Prostate gland (tissue), 2 donors: ENCODE data around the gene SPATA1. TPM values are rescaled to one million over a fixed set of nuclear protein-coding genes. Genes with fewer than 3 reads are reported as not detected.

Experiments used
- DNase-seq: peaks from one replicate; pipeline ENCODE4 v3.0.0-alpha.2; 2019; ENCODE audit warnings: low spot score
- H3K27ac ChIP-seq, 2 donors: fragments of 200-600 bp; sonication (generic); 2 replicates each; pipeline ENCODE4 v1.5.1; 2017 to 2019
- H3K27me3 ChIP-seq: fragments of 200-600 bp; sonication (generic); replicated peaks from 2 replicates; pipeline ENCODE4 v1.5.1; 2019; ENCODE audit not compliant: insufficient read depth
- H3K36me3 ChIP-seq, 2 donors: fragments of 200-600 bp; sonication (generic); 1 replicate in 1 of 2; 2 replicates in 1 of 2; pipeline versions ENCODE4 v1.5.1 to v1.8.1; 2017 to 2019
- H3K4me1 ChIP-seq: fragments of 200-600 bp; sonication (generic); replicated peaks from 2 replicates; pipeline ENCODE4 v1.5.1; 2019
- H3K4me3 ChIP-seq, 2 donors: fragments of 200-600 bp; sonication (generic); 2 replicates each; pipeline ENCODE4 v1.5.1; 2017 to 2019
- H3K9me3 ChIP-seq: fragments of 200-600 bp; sonication (generic); 2 replicates; pipeline ENCODE4 v1.5.1; 2017
- POLR2A ChIP-seq: fragments of 450-650 bp; IDR thresholded peaks from one replicate; pipeline ENCODE4 v1.6.1; 2016; ENCODE audit warnings: antibody characterized with exemption, mild to moderate bottlenecking
- POLR2AphosphoS5 ChIP-seq: sonication (generic); formaldehyde crosslinking; IDR thresholded peaks from one replicate; pipeline ENCODE4 v1.6.1; 2017; ENCODE audit warnings: antibody characterized with exemption
- WGBS: methylation state at CpG from one replicate; pipeline ENCODE4 v1.1.5; 2018; 5-methylcytosine and 5-hydroxymethylcytosine counted together
- intact Hi-C: fragments of 100-400 bp; cut with DNase I; formaldehyde crosslinking; loops from one replicate; pipeline ENCODE4 v1.14.2; 2022
- total RNA-seq, 2 donors: library from RNA; depleted of rRNA; stranded (reverse); fragments of >200 nt; gene quantifications; one replicate each; pipeline ENCODE4 v1.1.0, GENCODE V29; 2016
- TF ChIP-seq, protein P1 (sequence below), 4 experiments: fragments of 200-600 bp in 2 of 4; fragments of 450-650 bp in 2 of 4; sonication (generic) in 2 of 4; IDR thresholded peaks; 1 replicate in 3 of 4; 2 replicates in 1 of 4; pipeline ENCODE4 v1.5.1; 2016 to 2019; ENCODE audit warnings: antibody characterized with exemption in 4 of 4, mild to moderate bottlenecking in 2 of 4, moderate library complexity in 2 of 4

The SPATA1 gene
- total RNA-seq, 2 donors from 2014 or later = 0.05 to 3.8 TPM

DNA sequence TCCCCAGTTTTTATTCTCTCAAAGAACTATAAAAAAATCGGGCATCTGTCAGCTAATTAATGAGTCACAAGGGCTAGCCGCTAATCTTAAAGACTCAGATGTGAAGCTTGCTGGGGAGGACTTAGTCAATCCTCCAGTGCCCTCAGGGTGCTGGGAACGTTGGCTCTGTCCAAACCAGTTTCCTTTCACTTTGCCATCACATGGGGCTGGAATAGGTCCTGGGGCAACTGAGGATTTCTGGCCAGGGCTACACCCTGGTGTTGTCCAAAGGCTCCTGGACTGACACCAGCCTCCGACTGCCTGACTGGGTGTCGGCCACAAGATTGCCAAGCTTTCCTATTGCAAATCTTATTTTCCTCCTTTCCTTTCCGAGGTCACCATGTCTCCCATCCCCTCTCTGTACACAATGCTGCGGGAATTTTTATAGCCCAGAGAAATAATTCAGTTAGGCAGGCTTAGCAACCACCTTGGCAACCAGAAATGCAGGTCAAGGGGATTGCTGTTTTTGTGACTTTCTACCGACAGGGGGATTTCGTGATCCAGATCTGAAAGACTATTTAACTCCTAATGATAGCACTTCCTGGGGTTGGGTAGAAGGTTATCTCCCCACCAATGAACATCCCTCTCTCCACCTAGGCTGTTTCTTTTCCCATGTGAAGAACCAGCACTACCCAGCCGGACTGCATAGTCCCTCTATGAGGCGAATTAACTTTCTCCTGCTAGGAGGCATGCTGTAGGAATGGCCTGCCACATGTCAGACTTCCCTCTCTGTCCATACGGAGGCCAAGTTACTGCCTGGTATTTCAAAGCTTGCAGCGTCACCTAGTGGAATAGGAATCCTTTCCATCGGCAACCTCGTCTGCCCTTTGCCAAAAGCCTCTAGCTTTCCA is 98.0 kb downstream of the SPATA1 start:
- H3K9me3 ChIP-seq = no peaks in the 10 kb centered on the region
- H3K4me1 ChIP-seq = no peaks in the 10 kb centered on the region
- no peaks in the 10 kb centered on the region for H3K36me3 ChIP-seq
- TF ChIP-seq, protein P1, sequence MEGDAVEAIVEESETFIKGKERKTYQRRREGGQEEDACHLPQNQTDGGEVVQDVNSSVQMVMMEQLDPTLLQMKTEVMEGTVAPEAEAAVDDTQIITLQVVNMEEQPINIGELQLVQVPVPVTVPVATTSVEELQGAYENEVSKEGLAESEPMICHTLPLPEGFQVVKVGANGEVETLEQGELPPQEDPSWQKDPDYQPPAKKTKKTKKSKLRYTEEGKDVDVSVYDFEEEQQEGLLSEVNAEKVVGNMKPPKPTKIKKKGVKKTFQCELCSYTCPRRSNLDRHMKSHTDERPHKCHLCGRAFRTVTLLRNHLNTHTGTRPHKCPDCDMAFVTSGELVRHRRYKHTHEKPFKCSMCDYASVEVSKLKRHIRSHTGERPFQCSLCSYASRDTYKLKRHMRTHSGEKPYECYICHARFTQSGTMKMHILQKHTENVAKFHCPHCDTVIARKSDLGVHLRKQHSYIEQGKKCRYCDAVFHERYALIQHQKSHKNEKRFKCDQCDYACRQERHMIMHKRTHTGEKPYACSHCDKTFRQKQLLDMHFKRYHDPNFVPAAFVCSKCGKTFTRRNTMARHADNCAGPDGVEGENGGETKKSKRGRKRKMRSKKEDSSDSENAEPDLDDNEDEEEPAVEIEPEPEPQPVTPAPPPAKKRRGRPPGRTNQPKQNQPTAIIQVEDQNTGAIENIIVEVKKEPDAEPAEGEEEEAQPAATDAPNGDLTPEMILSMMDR (IDR thresholded peaks at IDR 0.05) = peak in 2 of 4 experiments; percentile 50 to 53
- TF ChIP-seq POLR2AphosphoS5 = no peak
- H3K4me3 ChIP-seq = peak overlapping the region; percentile 17 to 18
- WGBS = 32% methylated on average over 15 of the region's 15 CpGs
- peak; percentile 61 for DNase-seq
- peak overlapping the region; percentile 66 to 72 for H3K27ac ChIP-seq
- H3K27me3 ChIP-seq = no peaks in the 10 kb centered on the region
- intact Hi-C loops = loop anchor here (10.0 kb wide), 3 partner anchors 129 to 669 kb away; partner anchors contain the start of gene RPF1

DNA sequence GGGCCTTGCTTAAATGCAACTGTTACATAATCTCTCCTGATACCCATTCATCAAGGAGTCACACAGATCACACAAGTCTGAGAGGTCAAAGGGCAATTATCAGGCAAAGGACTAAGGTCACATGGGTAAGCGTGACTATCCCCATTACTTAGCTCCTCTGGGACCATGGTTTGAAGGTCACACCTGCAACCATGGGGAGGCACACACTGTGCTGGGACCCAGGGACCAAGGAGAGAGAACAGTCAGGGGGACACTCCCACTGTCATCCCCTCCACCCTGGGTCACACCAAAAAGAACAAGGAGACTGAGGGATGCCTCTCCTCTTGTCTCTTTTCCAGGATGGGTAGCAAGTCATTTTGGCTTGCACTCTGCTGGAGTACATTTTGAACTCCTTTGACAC is 99.0 kb downstream of the SPATA1 start:
- no peak for TF ChIP-seq POLR2AphosphoS5
- no peak for TF ChIP-seq POLR2A
- TF ChIP-seq, protein P1 (IDR thresholded peaks at IDR 0.05) = no peak
- intact Hi-C loops = loop anchor here (10.0 kb wide), 3 partner anchors 130 to 670 kb away; partner anchors contain the start of gene RPF1
- no peaks in the 10 kb centered on the region for H3K4me1 ChIP-seq
- H3K27ac ChIP-seq = no peak overlapping the region
- no peaks in the 10 kb centered on the region for H3K9me3 ChIP-seq
- H3K27me3 ChIP-seq = no peaks in the 10 kb centered on the region
- WGBS = 100% methylated on average over 1 of the region's 1 CpG
- DNase-seq = no peak
- H3K4me3 ChIP-seq = no peak overlapping the region
- no peaks in the 10 kb centered on the region for H3K36me3 ChIP-seq

DNA sequence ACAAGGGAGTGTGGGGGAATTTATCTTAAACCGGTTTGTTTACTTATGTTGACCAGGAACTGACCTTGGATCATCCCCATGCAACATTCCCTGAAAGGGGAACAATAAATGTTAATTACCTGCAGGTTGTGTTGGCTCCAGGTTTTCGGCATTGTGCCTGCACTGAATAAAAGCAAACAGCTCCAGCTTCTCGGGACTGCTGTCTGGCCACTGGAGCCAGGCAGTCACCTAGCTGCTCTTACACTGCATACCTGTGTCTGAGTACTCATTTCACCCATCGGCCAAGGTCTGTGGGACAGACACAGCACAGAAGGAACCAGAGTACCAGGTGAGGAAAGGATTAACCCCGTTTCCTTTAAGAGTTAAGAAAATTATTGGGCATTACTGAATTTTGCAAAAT is 100.8 kb downstream of the SPATA1 start:
- Histone ChIP-seq H3K36me3 (no peaks in the 10 kb centered on the region), H3K27me3 (no peaks in the 10 kb centered on the region), H3K4me1 (no peaks in the 10 kb centered on the region), H3K27ac (no peak overlapping the region), H3K9me3 (no peaks in the 10 kb centered on the region), H3K4me3 (no peak overlapping the region)
- TF ChIP-seq POLR2AphosphoS5 = no peak
- TF ChIP-seq, protein P1 (IDR thresholded peaks at IDR 0.05) = no peak
- TF ChIP-seq POLR2A = no peak
- no peak for DNase-seq
- WGBS = 95% methylated on average over 5 of the region's 5 CpGs
- intact Hi-C loops = loop anchor here (10.0 kb wide), 3 partner anchors 132 to 672 kb away; partner anchors contain the start of gene RPF1

DNA sequence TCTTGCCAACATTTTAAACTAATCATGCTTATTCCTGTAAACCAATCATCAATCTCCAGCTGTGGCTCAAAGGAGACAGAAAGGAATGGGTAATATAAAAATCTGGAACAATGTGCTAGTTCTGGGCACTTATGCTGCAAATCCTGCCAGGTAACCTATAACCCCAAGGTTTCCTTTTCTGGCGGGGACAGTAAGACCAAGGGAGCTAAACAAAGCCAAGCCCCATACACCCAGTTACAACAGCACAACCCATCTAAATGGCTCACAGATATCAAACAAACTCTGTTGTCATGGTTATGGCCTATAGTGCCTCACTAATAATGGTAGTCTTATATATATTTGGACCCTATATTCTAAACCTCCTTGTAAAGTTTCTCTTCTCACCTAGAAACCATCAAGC is 104.9 kb downstream of the SPATA1 start:
- intact Hi-C loops = no loop called here
- TF ChIP-seq POLR2AphosphoS5 (no peak), POLR2A (no peak)
- TF ChIP-seq, protein P1 (IDR thresholded peaks at IDR 0.05) = no peak

More for the DNA sequence above, 104.9 kb downstream of the SPATA1 start:
- H3K36me3 ChIP-seq = no peaks in the 10 kb centered on the region
- no peaks in the 10 kb centered on the region for H3K4me1 ChIP-seq
- H3K9me3 ChIP-seq = no peaks in the 10 kb centered on the region
- H3K4me3 ChIP-seq = no peak overlapping the region
- no peaks in the 10 kb centered on the region for H3K27me3 ChIP-seq
- 0% methylated on average over 1 of the region's 1 CpG for WGBS
- no peak overlapping the region for H3K27ac ChIP-seq
- no peak for DNase-seq
